ENCODE results near the gene RBM14. TPM values are rescaled to one million over a fixed set of nuclear protein-coding genes. Genes with fewer than 3 reads are reported as not detected.

Gene RBM14
- total and polyA plus RNA-seq, 9 of the 15 experiments (the other 6 are each of a cell fraction or from before 2014, with no cell fraction given), result 5.5 to 131 (median 42.6) TPM

GRCh38 chr11:66568124-66568916, 48.1 kb upstream of the RBM14 start, which contains the start of gene CTSF (continued):
- TF ChIP-seq PHTF2 (CRISPR knock-in tag; IDR thresholded peaks at IDR 0.05), result no peak
- TF ChIP-seq MCM5 (IDR thresholded peaks at IDR 0.05; ENCODE audit: low read depth), result no peak
- no peak for TF ChIP-seq U2AF2 (optimal IDR thresholded peaks at IDR 0.05; ENCODE audit: low read depth, low read length)
- no peak for TF ChIP-seq KAT8 (IDR thresholded peaks at IDR 0.05; ENCODE audit: low read depth)
- TF ChIP-seq, protein P1, sequence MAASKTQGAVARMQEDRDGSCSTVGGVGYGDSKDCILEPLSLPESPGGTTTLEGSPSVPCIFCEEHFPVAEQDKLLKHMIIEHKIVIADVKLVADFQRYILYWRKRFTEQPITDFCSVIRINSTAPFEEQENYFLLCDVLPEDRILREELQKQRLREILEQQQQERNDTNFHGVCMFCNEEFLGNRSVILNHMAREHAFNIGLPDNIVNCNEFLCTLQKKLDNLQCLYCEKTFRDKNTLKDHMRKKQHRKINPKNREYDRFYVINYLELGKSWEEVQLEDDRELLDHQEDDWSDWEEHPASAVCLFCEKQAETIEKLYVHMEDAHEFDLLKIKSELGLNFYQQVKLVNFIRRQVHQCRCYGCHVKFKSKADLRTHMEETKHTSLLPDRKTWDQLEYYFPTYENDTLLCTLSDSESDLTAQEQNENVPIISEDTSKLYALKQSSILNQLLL (CRISPR knock-in tag; IDR thresholded peaks at IDR 0.05; ENCODE audit: borderline replicate concordance), result no peak
- TF ChIP-seq HDAC6 (IDR thresholded peaks at IDR 0.05; ENCODE audit: low read depth, low read length), result no peak
- TF ChIP-seq POLR2A (conservative IDR thresholded peaks at IDR 0.05), result no peak
- TF ChIP-seq MXI1 (IDR thresholded peaks at IDR 0.05; ENCODE audit: low read depth, low read length), result peak; percentile 64; the same call in 1 of the 2 replicates
- no peak for TF ChIP-seq ZNF764 (CRISPR knock-in tag; IDR thresholded peaks at IDR 0.05; ENCODE audit: low read depth)
- TF ChIP-seq BRD9 (IDR thresholded peaks at IDR 0.05; ENCODE audit: low read depth, partially characterized antibody), result no peak
- TF ChIP-seq ZSCAN29 (IDR thresholded peaks at IDR 0.05), result no peak
- no peak for TF ChIP-seq CREBBP (IDR thresholded peaks at IDR 0.05; ENCODE audit: low read depth, low read length)
- no peak for TF ChIP-seq ZNF175 (CRISPR knock-in tag; IDR thresholded peaks at IDR 0.05; ENCODE audit: low read depth)
- TF ChIP-seq, protein P2, sequence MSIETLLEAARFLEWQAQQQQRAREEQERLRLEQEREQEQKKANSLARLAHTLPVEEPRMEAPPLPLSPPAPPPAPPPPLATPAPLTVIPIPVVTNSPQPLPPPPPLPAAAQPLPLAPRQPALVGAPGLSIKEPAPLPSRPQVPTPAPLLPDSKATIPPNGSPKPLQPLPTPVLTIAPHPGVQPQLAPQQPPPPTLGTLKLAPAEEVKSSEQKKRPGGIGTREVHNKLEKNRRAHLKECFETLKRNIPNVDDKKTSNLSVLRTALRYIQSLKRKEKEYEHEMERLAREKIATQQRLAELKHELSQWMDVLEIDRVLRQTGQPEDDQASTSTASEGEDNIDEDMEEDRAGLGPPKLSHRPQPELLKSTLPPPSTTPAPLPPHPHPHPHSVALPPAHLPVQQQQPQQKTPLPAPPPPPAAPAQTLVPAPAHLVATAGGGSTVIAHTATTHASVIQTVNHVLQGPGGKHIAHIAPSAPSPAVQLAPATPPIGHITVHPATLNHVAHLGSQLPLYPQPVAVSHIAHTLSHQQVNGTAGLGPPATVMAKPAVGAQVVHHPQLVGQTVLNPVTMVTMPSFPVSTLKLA (conservative IDR thresholded peaks at IDR 0.05), result peak; percentile 100
- TF ChIP-seq PRMT5 (CRISPR knock-in tag; IDR thresholded peaks at IDR 0.05), result no peak
- peak; percentile 16; the same call in 1 of the 2 replicates for TF ChIP-seq CBFA2T2 (conservative IDR thresholded peaks at IDR 0.05)
- TF ChIP-seq MAZ (CRISPR knock-in tag; conservative IDR thresholded peaks at IDR 0.05 in 1 of 2, IDR thresholded peaks at IDR 0.05 in 1 of 2), result peak; percentile 26 to 62; a peak in 2 of 4 replicates
- TF ChIP-seq, protein P3, sequence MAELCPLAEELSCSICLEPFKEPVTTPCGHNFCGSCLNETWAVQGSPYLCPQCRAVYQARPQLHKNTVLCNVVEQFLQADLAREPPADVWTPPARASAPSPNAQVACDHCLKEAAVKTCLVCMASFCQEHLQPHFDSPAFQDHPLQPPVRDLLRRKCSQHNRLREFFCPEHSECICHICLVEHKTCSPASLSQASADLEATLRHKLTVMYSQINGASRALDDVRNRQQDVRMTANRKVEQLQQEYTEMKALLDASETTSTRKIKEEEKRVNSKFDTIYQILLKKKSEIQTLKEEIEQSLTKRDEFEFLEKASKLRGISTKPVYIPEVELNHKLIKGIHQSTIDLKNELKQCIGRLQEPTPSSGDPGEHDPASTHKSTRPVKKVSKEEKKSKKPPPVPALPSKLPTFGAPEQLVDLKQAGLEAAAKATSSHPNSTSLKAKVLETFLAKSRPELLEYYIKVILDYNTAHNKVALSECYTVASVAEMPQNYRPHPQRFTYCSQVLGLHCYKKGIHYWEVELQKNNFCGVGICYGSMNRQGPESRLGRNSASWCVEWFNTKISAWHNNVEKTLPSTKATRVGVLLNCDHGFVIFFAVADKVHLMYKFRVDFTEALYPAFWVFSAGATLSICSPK (IDR thresholded peaks at IDR 0.05; ENCODE audit: borderline replicate concordance), result no peak
- TF ChIP-seq ZNF431 (CRISPR knock-in tag; IDR thresholded peaks at IDR 0.05), result peak; percentile 65; the same call in 1 of the 2 replicates
- TF ChIP-seq, protein P4, sequence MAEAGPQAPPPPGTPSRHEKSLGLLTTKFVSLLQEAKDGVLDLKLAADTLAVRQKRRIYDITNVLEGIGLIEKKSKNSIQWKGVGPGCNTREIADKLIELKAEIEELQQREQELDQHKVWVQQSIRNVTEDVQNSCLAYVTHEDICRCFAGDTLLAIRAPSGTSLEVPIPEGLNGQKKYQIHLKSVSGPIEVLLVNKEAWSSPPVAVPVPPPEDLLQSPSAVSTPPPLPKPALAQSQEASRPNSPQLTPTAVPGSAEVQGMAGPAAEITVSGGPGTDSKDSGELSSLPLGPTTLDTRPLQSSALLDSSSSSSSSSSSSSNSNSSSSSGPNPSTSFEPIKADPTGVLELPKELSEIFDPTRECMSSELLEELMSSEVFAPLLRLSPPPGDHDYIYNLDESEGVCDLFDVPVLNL (CRISPR knock-in tag; IDR thresholded peaks at IDR 0.05; ENCODE audit: low read depth), result no peak
- TF ChIP-seq YY1 (IDR thresholded peaks at IDR 0.05; ENCODE audit: borderline replicate concordance in 1 of 3, control insufficient read depth in 1 of 3, extremely low read depth in 1 of 3, insufficient read depth in 3 of 3, insufficient read length in 1 of 3, insufficient replicate concordance in 2 of 3, low read depth in 1 of 3, low read length in 2 of 3), result no peak

Data from K562 (cell line).